Measurements from ENCODE around the gene HELQ. TPM values are rescaled to one million over a fixed set of nuclear protein-coding genes. Genes with fewer than 3 reads are reported as not detected.

The HELQ gene
- total and polyA plus RNA-seq, 4 donors: 5.8 to 10.0 (median 6.7) TPM

- Histone ChIP-seq H3K9ac (ENCODE audit: low read depth in 1 of 2, low read length in 2 of 2) (no peak overlapping the region), H3K27ac (ENCODE audit: low read depth in 1 of 2, low read length in 2 of 2) (no peak overlapping the region), H3K4me3 (ENCODE audit: low read depth in 1 of 3, low read length in 3 of 3) (no peak overlapping the region), H3K36me3 (ENCODE audit: control insufficient read depth in 4 of 4, insufficient read depth in 3 of 4, low read depth in 1 of 4, low read length in 3 of 4) (peaks cover 8 to 37% (median 30%) of the 10 kb centered on the region in 4 donors), H3K27me3 (ENCODE audit: control insufficient read depth in 4 of 4, insufficient read depth in 4 of 4, low read length in 3 of 4) (no peaks in the 10 kb centered on the region), H3K9me3 (ENCODE audit: control insufficient read depth in 4 of 4, low read length in 3 of 4) (no peaks in the 10 kb centered on the region), H3K4me1 (ENCODE audit: control insufficient read depth in 4 of 4, insufficient read depth in 4 of 4, low read length in 3 of 4) (no peaks in the 10 kb centered on the region)
- TF ChIP-seq FOXA1 (IDR thresholded peaks at IDR 0.05) (no peak), JUND (IDR thresholded peaks at IDR 0.05) (no peak), EGR1 (IDR thresholded peaks at IDR 0.05; ENCODE audit: low read depth in 2 of 2) (no peak), RXRA (IDR thresholded peaks at IDR 0.05) (no peak), TAF1 (conservative IDR thresholded peaks at IDR 0.05) (no peak), FOXA2 (IDR thresholded peaks at IDR 0.05) (no peak)
- no peak for DNase-seq (ENCODE audit: low spot score)
- 91% methylated on average over 1 of the region's 1 CpG for WGBS
These were observed 15.3 kb downstream of the HELQ start for GRCh38 chr4:83440148-83440814.

GRCh38 chr4:83438719-83439118, 16.9 kb downstream of the HELQ start:
- H3K9ac ChIP-seq (ENCODE audit: low read depth in 1 of 2, low read length in 2 of 2): no peak overlapping the region
- DNase-seq (ENCODE audit: low spot score): no peak
- peaks cover 7 to 34% (median 28%) of the 10 kb centered on the region in 4 donors for H3K36me3 ChIP-seq (ENCODE audit: control insufficient read depth in 4 of 4, insufficient read depth in 3 of 4, low read depth in 1 of 4, low read length in 3 of 4)
- no peaks in the 10 kb centered on the region for H3K4me1 ChIP-seq (ENCODE audit: control insufficient read depth in 4 of 4, insufficient read depth in 4 of 4, low read length in 3 of 4)
- TF ChIP-seq GABPA (IDR thresholded peaks at IDR 0.05 in 1 of 2, conservative IDR thresholded peaks at IDR 0.05 in 1 of 2) (no peak), CTCF (IDR thresholded peaks at IDR 0.05; ENCODE audit: low read depth, low read length, missing input control) (no peak), MAX (IDR thresholded peaks at IDR 0.05) (no peak), EGR1 (IDR thresholded peaks at IDR 0.05; ENCODE audit: low read depth in 2 of 2) (no peak), SP1 (IDR thresholded peaks at IDR 0.05) (no peak), RXRA (IDR thresholded peaks at IDR 0.05) (no peak), REST (IDR thresholded peaks at IDR 0.05) (no peak)
- H3K9me3 ChIP-seq (ENCODE audit: control insufficient read depth in 4 of 4, low read length in 3 of 4): no peaks in the 10 kb centered on the region
- H3K4me3 ChIP-seq (ENCODE audit: low read depth in 1 of 3, low read length in 3 of 3): no peak overlapping the region
- H3K27me3 ChIP-seq (ENCODE audit: control insufficient read depth in 4 of 4, insufficient read depth in 4 of 4, low read length in 3 of 4): no peaks in the 10 kb centered on the region
- no peak overlapping the region for H3K27ac ChIP-seq (ENCODE audit: low read depth in 1 of 2, low read length in 2 of 2)

- Histone ChIP-seq H3K36me3 (ENCODE audit: control insufficient read depth in 4 of 4, insufficient read depth in 3 of 4, low read depth in 1 of 4, low read length in 3 of 4) (peaks cover 5 to 34% (median 20%) of the 10 kb centered on the region in 4 donors), H3K4me3 (ENCODE audit: low read depth in 1 of 3, low read length in 3 of 3) (no peak overlapping the region), H3K27me3 (ENCODE audit: control insufficient read depth in 4 of 4, insufficient read depth in 4 of 4, low read length in 3 of 4) (no peaks in the 10 kb centered on the region), H3K9ac (ENCODE audit: low read depth in 1 of 2, low read length in 2 of 2) (no peak overlapping the region), H3K9me3 (ENCODE audit: control insufficient read depth in 4 of 4, low read length in 3 of 4) (no peaks in the 10 kb centered on the region), H3K4me1 (ENCODE audit: control insufficient read depth in 4 of 4, insufficient read depth in 4 of 4, low read length in 3 of 4) (no peaks in the 10 kb centered on the region), H3K27ac (ENCODE audit: low read depth in 1 of 2, low read length in 2 of 2) (no peak overlapping the region)
- WGBS: 93% methylated on average over 4 of the region's 4 CpGs
- no peak for DNase-seq (ENCODE audit: low spot score)
- TF ChIP-seq MAX (IDR thresholded peaks at IDR 0.05) (no peak), NR2F2 (IDR thresholded peaks at IDR 0.05) (no peak), ZBTB33 (IDR thresholded peaks at IDR 0.05) (no peak), GABPA (IDR thresholded peaks at IDR 0.05 in 1 of 2, conservative IDR thresholded peaks at IDR 0.05 in 1 of 2) (no peak), RXRA (IDR thresholded peaks at IDR 0.05) (no peak), ATF3 (IDR thresholded peaks at IDR 0.05) (no peak), JUND (IDR thresholded peaks at IDR 0.05) (no peak), EGR1 (IDR thresholded peaks at IDR 0.05; ENCODE audit: low read depth in 2 of 2) (no peak), HNF4G (IDR thresholded peaks at IDR 0.05) (no peak)
These were observed 18.9 kb downstream of the HELQ start for GRCh38 chr4:83436680-83437079.
